Measurements from ENCODE around the gene ZHX3. TPM values are rescaled to one million over a fixed set of nuclear protein-coding genes. Genes with fewer than 3 reads are reported as not detected.
A peak's percentile ranks its signal among the peaks of the same experiment; 100 is the strongest.

The ZHX3 gene
- total and polyA plus RNA-seq, 3 experiments from 2014 or later: 12.1 to 15.3 (median 12.7) TPM

DNA sequence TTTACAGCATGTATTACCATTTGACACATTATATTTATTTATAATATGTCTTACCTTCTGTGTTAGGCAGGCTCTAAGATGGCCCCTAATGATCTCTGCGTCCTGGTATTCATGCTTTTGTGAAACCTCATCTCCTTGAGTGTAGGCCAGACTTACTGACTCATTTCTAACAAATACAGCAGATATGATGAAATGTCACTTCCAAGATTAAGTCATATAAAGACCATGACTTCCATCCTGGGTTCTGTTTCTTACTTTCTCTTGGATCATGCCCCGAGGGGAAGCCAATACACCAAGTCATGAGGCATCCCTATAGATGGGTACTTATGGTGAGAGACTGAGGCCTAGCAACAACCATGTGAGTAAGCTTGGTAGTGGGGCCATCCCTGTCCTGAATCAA lies 30.2 kb downstream of the ZHX3 start:
- CTCF ChIA-PET: no interaction called here
- H3K27ac ChIP-seq (ENCODE audit: low read depth, low read length): no peak overlapping the region
- H3K4me3 ChIP-seq (ENCODE audit: low read length): no peak overlapping the region
- no peaks in the 10 kb centered on the region for H3K4me1 ChIP-seq (ENCODE audit: insufficient read depth, low read length)
- H3K4me3 Mint-ChIP-seq: no peak overlapping the region
- POLR2A ChIA-PET: no interaction called here
- no peak for DNase-seq
- H3K27me3 ChIP-seq (ENCODE audit: insufficient read depth, low read length, poor library complexity, severe bottlenecking): no peaks in the 10 kb centered on the region
- H3K27me3 Mint-ChIP-seq: no peaks in the 10 kb centered on the region
- no peaks in the 10 kb centered on the region for H3K4me1 Mint-ChIP-seq
- H3K9me3 Mint-ChIP-seq: peaks cover 7 to 16% (median 9%) of the 10 kb centered on the region in 5 donors
- H3K36me3 ChIP-seq (ENCODE audit: insufficient read depth, low read length): no peaks in the 10 kb centered on the region
- peaks cover 0 to 14% (median 6%) of the 10 kb centered on the region in 3 donors for H3K36me3 Mint-ChIP-seq
- no peaks in the 10 kb centered on the region for H3K9me3 ChIP-seq (ENCODE audit: low read length)
- H3K27ac Mint-ChIP-seq: peak overlapping the region in 1 of 8 donors; percentile 51

DNA sequence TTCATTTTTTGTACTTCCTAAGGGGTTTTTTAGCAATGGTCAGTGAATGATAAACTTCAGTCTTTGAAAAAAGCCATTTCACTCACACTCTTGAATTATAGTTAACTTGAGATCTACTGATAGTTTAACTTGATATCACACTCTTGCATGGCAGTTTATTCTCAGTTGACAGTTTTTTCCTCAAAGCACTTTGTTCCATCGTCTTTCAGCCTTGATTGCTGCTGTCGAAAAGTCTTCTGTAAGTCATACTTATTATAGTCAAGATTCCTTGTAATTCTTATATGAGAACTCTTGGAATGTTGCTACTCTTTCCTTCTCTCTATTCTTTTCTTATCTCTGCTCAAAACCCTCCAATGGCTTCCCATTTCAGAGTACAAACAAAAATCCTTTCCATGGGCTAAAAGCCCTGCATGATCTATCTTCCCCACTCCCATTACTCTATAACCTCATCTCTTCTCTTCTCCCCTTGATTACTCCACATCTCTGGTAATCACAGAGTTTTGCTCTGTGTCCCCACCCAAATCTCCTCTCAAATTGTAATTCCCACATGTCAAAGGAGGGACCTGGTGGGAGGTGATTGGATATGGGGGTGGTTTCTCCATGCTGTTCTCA lies 31.2 kb downstream of the ZHX3 start:
- Mint-ChIP-seq H3K4me3 (no peak overlapping the region), H3K27me3 (no peaks in the 10 kb centered on the region)

DNA sequence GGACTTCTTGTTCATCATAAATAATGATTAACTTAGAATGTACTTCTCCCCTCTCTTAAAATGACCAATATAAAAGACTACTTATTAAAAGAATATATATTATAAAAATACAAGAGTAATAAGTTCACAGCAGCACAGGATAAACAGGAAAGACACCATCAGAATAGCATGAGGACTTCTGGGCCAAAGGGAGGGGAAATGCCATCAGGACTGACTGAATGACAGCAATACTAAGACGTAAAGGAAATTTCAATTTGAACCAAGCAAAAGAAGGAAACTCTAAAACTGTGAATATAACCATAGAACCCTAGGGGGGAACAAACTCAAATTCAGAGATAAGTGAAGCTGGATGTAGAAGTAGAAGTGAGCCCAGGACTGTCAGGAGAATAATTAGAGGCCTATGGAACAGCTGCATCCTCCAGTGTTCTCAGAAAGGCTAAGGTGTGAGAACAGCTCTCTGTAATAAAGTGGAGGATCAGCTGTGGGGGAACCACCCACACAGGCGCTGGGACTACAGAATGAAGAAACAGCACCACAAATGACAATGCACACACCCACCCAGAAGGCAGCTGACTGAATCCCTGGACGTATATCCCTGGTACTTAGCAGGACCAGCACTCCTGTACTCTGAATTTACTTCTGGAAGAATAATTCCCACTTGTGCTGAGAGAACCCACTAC lies 37.8 kb downstream of the ZHX3 start:
- no peak for DNase-seq
- H3K27me3 Mint-ChIP-seq: no peaks in the 10 kb centered on the region
- H3K27ac ChIP-seq (ENCODE audit: low read depth, low read length): no peak overlapping the region
- ChIA-PET POLR2A (no interaction called here), CTCF (no interaction called here)
- no peak overlapping the region for H3K27ac Mint-ChIP-seq
- H3K27me3 ChIP-seq (ENCODE audit: insufficient read depth, low read length, poor library complexity, severe bottlenecking): no peaks in the 10 kb centered on the region
- H3K4me3 ChIP-seq (ENCODE audit: low read length): no peak overlapping the region
- no peaks in the 10 kb centered on the region for H3K9me3 Mint-ChIP-seq
- H3K4me3 Mint-ChIP-seq: no peak overlapping the region
- H3K36me3 ChIP-seq (ENCODE audit: insufficient read depth, low read length): no peaks in the 10 kb centered on the region
- no peaks in the 10 kb centered on the region for H3K9me3 ChIP-seq (ENCODE audit: low read length)
- no peaks in the 10 kb centered on the region for H3K4me1 ChIP-seq (ENCODE audit: insufficient read depth, low read length)
- no peaks in the 10 kb centered on the region for H3K36me3 Mint-ChIP-seq
- H3K4me1 Mint-ChIP-seq: no peaks in the 10 kb centered on the region

More for the DNA sequence above, 31.2 kb downstream of the ZHX3 start:
- peaks cover 0 to 14% (median 6%) of the 10 kb centered on the region in 3 donors for H3K36me3 Mint-ChIP-seq
- ChIA-PET POLR2A (no interaction called here), CTCF (no interaction called here)
- Histone ChIP-seq H3K36me3 (ENCODE audit: insufficient read depth, low read length) (no peaks in the 10 kb centered on the region), H3K9me3 (ENCODE audit: low read length) (no peaks in the 10 kb centered on the region), H3K4me1 (ENCODE audit: insufficient read depth, low read length) (no peaks in the 10 kb centered on the region), H3K4me3 (ENCODE audit: low read length) (no peak overlapping the region), H3K27me3 (ENCODE audit: insufficient read depth, low read length, poor library complexity, severe bottlenecking) (no peaks in the 10 kb centered on the region), H3K27ac (ENCODE audit: low read depth, low read length) (no peak overlapping the region)
- DNase-seq: no peak
- no peaks in the 10 kb centered on the region for H3K4me1 Mint-ChIP-seq
- H3K9me3 Mint-ChIP-seq: peaks cover 7 to 16% (median 9%) of the 10 kb centered on the region in 5 donors
- H3K27ac Mint-ChIP-seq: no peak overlapping the region

DNA sequence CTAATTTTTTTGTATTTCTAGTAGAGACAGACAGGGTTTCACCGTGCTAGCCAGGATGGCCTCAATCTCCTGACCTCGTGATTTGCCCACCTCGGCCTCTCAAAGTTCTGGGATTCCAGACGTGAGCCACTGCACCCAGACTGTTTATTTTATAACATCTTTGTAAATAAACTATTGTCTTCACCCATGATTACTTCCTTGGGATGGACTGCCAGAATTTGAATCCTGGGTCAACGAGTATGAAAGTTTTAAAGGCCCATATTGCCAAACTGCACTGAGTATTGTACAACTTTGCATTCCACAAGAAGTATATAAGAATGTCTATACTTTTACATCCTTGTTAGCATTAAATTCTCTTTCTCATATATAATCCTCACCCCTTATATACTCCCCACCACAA lies 38.6 kb downstream of the ZHX3 start:
- Histone ChIP-seq H3K9me3 (ENCODE audit: low read length) (no peaks in the 10 kb centered on the region), H3K27me3 (ENCODE audit: insufficient read depth, low read length, poor library complexity, severe bottlenecking) (no peaks in the 10 kb centered on the region), H3K4me3 (ENCODE audit: low read length) (no peak overlapping the region), H3K27ac (ENCODE audit: low read depth, low read length) (no peak overlapping the region), H3K4me1 (ENCODE audit: insufficient read depth, low read length) (no peaks in the 10 kb centered on the region), H3K36me3 (ENCODE audit: insufficient read depth, low read length) (no peaks in the 10 kb centered on the region)
- DNase-seq: no peak
- Mint-ChIP-seq H3K4me1 (no peaks in the 10 kb centered on the region), H3K9me3 (no peaks in the 10 kb centered on the region), H3K27ac (peak overlapping the region in 1 of 8 donors; percentile 77), H3K27me3 (no peaks in the 10 kb centered on the region), H3K4me3 (no peak overlapping the region), H3K36me3 (no peaks in the 10 kb centered on the region)
- POLR2A ChIA-PET: no interaction called here
- CTCF ChIA-PET: interaction anchor here (1.4 kb wide), 1 partner anchor 9 kb away, joined by 3 read pairs; no protein-coding TSS in a partner anchor

DNA sequence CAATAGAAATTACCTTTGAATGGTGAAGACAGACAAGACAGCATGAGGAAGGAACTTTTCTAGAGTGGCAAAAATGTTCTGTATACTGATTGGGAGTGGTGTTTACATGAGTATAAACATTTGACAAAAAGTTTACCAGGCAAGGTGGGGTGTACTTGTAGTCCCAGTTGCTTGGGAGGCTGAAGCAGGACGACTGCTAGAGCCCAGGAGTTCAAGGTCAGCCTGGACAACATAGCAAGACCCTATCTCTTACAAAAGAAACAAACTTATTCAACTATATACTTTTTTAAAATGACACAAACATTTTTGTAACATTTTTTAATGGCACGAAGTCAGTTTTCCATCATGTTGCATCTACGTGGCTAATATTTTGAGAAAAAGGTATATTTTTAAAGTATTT lies 40.5 kb downstream of the ZHX3 start:
- H3K27me3 Mint-ChIP-seq: no peaks in the 10 kb centered on the region
- H3K36me3 Mint-ChIP-seq: no peaks in the 10 kb centered on the region
- POLR2A ChIA-PET: no interaction called here
- no peak overlapping the region for H3K4me3 Mint-ChIP-seq
- peak overlapping the region in 2 of 8 donors; percentile 14 to 18 for H3K27ac Mint-ChIP-seq
- no peaks in the 10 kb centered on the region for H3K9me3 Mint-ChIP-seq
- CTCF ChIA-PET: no interaction called here
- no peaks in the 10 kb centered on the region for H3K4me1 ChIP-seq (ENCODE audit: insufficient read depth, low read length)
- no peak overlapping the region for H3K4me3 ChIP-seq (ENCODE audit: low read length)
- no peak overlapping the region for H3K27ac ChIP-seq (ENCODE audit: low read depth, low read length)
- H3K36me3 ChIP-seq (ENCODE audit: insufficient read depth, low read length): no peaks in the 10 kb centered on the region
- no peak for DNase-seq
- no peaks in the 10 kb centered on the region for H3K27me3 ChIP-seq (ENCODE audit: insufficient read depth, low read length, poor library complexity, severe bottlenecking)
- no peaks in the 10 kb centered on the region for H3K4me1 Mint-ChIP-seq
- no peaks in the 10 kb centered on the region for H3K9me3 ChIP-seq (ENCODE audit: low read length)

DNA sequence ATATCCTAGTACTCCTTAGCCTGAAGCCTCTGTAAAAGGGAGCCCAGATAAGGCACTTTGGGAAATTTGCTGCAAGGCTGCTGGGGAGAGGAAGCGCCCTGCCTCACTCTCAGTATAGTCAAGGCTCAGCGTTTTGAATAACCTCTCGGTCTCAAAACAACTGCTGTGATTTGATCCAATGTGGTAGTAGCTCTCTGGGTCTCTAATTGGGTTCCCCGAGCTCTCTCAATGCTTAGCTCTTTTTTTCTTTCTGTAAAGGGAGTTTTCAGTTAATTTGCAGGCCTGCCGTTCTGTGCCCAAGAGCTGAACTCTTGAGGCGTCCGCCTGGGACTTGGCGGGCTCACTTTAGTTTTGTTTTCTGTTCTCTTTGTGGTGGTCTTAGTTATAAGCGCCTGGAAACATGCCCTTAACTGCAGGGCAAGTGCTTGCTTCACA lies 41.2 kb downstream of the ZHX3 start:
- H3K4me1 ChIP-seq (ENCODE audit: insufficient read depth, low read length): no peaks in the 10 kb centered on the region
- H3K27me3 ChIP-seq (ENCODE audit: insufficient read depth, low read length, poor library complexity, severe bottlenecking): no peaks in the 10 kb centered on the region
- H3K36me3 ChIP-seq (ENCODE audit: insufficient read depth, low read length): no peaks in the 10 kb centered on the region
- no peak overlapping the region for H3K27ac Mint-ChIP-seq
- no peaks in the 10 kb centered on the region for H3K27me3 Mint-ChIP-seq
- no peak overlapping the region for H3K4me3 Mint-ChIP-seq
- no peaks in the 10 kb centered on the region for H3K36me3 Mint-ChIP-seq
- H3K4me1 Mint-ChIP-seq: no peaks in the 10 kb centered on the region
- ChIA-PET CTCF (interaction anchor here (1.0 kb wide), 1 partner anchor 141 kb away, joined by 3 read pairs; no protein-coding TSS in a partner anchor), POLR2A (no interaction called here)
- H3K27ac ChIP-seq (ENCODE audit: low read depth, low read length): no peak overlapping the region
- H3K4me3 ChIP-seq (ENCODE audit: low read length): no peak overlapping the region
- DNase-seq: peak in 1 of 5 donors; percentile 3
- H3K9me3 ChIP-seq (ENCODE audit: low read length): no peaks in the 10 kb centered on the region
- H3K9me3 Mint-ChIP-seq: no peaks in the 10 kb centered on the region

DNA sequence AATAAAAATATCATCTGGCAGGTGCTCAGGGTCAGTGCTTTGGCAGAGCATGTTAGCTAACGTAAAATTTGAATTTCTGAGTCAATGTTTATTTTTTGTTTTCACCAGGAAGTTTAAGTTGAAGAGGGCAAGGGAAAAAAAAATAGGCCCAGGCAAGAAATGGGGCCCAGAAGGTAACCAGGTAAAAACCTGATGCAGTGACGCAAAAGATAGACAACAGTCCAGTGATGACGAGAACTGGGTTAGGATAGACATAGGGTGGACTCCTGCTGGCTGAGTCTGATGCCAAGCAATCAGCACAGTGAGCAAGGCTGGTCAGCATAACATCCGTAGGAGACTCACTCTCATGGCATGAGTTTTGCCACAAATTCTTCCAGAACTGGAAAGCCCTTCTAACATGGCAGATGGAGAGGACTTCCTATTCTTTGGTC lies 42.2 kb downstream of the ZHX3 start:
- ChIA-PET CTCF (no interaction called here), POLR2A (interaction anchor here (0.7 kb wide), 1 partner anchor 90 kb away, joined by 3 read pairs; no protein-coding TSS in a partner anchor)
- Mint-ChIP-seq H3K27ac (no peak overlapping the region), H3K27me3 (no peaks in the 10 kb centered on the region), H3K9me3 (no peaks in the 10 kb centered on the region), H3K4me3 (no peak overlapping the region), H3K4me1 (no peaks in the 10 kb centered on the region), H3K36me3 (no peaks in the 10 kb centered on the region)
- Histone ChIP-seq H3K27me3 (ENCODE audit: insufficient read depth, low read length, poor library complexity, severe bottlenecking) (no peaks in the 10 kb centered on the region), H3K9me3 (ENCODE audit: low read length) (no peaks in the 10 kb centered on the region), H3K4me3 (ENCODE audit: low read length) (no peak overlapping the region), H3K36me3 (ENCODE audit: insufficient read depth, low read length) (no peaks in the 10 kb centered on the region), H3K27ac (ENCODE audit: low read depth, low read length) (no peak overlapping the region), H3K4me1 (ENCODE audit: insufficient read depth, low read length) (no peaks in the 10 kb centered on the region)
- no peak for DNase-seq

DNA sequence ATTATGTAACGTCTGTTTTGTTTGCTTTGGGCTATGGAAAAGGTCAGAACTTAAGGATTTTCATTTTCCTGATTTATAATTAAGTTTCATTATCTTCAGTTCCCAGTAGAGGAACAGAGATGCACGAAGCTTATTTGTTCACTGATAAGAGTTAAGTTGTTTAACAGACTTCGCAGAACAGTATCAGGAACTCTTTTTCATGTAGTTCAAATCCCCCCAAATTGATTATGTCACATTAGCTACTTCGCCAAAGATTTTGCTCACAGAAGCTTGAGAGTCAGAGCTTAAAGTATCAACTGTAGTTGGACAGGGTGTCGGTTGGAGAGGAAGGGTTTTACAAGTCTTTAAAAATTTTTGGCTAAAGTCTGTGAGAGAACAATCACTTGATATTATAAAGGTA lies 43.4 kb downstream of the ZHX3 start:
- Mint-ChIP-seq H3K9me3 (no peaks in the 10 kb centered on the region), H3K4me1 (no peaks in the 10 kb centered on the region), H3K36me3 (no peaks in the 10 kb centered on the region), H3K4me3 (no peak overlapping the region), H3K27ac (no peak overlapping the region), H3K27me3 (no peaks in the 10 kb centered on the region)
- ChIA-PET POLR2A (no interaction called here), CTCF (no interaction called here)
- DNase-seq: no peak
- H3K4me1 ChIP-seq (ENCODE audit: insufficient read depth, low read length): no peaks in the 10 kb centered on the region
- H3K27ac ChIP-seq (ENCODE audit: low read depth, low read length): no peak overlapping the region
- H3K9me3 ChIP-seq (ENCODE audit: low read length): no peaks in the 10 kb centered on the region
- H3K36me3 ChIP-seq (ENCODE audit: insufficient read depth, low read length): no peaks in the 10 kb centered on the region
- H3K27me3 ChIP-seq (ENCODE audit: insufficient read depth, low read length, poor library complexity, severe bottlenecking): no peaks in the 10 kb centered on the region
- no peak overlapping the region for H3K4me3 ChIP-seq (ENCODE audit: low read length)

Data from CD8-positive, alpha-beta memory T cell (primary cell).